Measurements from ENCODE around the gene LPIN1.
"Not testable (repeated sequence)": the region's sequence is repeated elsewhere in the genome, so short reads cannot be mapped to it uniquely, and the experiment has no call there.

The LPIN1 gene

DNA sequence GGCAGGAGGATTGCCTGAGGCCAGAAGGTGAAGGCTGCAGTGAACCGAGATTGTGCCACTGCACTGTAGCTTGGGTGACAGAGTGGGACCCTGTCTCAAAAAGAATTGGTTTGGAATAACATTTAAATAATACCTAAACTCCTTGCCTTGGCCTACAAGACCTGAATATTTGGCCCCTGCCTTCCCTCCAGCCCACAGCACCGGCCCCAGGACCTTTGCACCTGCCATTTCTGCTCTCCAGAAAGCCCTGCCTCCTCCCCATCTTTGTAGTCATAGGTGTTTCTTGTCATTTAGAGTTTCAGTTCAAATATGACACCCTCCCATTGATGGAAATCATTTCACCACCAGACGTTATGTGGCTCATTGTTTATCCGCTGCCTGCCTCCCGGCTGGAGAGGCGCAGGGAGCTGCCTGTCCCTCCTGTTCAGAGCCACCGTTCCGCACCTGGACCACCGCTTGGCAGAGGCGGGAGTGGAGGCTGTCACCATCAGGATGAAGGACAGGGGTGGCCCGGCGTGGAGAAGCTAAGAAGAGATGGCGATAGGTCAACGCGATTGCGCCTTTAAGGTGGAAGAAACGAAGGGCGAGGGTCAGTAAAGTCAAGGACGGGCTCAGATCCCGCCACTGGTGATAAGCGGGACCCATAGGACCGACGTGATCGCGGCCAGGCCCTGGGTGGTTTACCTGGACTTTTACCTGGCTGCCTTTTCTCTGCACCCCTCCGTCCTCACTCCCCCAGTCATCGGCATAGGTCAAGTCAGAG lies 638 bp upstream of the LPIN1 start:
- no peak for DNase-seq

DNA sequence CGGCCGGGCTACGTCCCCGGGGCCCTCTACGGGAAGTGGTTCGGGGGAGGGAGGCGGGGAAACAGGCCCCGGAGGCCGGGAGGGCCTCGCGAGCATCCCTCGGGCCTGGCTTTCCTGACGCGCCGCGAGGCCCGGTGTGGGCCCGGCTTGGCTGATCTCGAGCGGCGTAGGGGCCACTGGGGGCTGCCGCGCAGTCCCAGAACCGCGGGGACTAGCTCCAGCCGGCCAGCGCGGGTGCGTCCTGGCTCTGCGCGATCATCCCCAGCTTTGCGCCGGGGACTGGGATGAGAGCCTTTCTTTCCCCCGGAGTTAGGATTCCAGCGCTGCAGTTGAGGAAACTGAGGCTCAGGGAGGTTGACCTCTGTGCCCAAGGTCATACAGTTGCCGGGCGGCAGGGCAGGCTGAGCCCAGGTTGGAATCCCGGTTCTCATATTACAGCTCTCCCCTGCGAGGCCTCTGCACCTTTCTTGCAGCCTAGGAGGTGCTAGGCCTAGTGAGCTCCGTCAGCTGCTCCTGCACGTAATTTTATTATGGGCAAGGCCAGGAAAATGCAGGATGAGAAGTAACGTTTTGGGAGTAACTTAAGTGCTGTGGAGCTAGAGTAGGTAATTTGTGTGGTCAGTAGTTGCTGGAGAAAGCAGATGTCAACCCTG lies 501 bp downstream of the LPIN1 start:
- peak; percentile 20 for DNase-seq

- DNase-seq, result no peak
Observed at GRCh38 chr2:11748018-11748860, 1.8 kb downstream of the LPIN1 start.

DNA sequence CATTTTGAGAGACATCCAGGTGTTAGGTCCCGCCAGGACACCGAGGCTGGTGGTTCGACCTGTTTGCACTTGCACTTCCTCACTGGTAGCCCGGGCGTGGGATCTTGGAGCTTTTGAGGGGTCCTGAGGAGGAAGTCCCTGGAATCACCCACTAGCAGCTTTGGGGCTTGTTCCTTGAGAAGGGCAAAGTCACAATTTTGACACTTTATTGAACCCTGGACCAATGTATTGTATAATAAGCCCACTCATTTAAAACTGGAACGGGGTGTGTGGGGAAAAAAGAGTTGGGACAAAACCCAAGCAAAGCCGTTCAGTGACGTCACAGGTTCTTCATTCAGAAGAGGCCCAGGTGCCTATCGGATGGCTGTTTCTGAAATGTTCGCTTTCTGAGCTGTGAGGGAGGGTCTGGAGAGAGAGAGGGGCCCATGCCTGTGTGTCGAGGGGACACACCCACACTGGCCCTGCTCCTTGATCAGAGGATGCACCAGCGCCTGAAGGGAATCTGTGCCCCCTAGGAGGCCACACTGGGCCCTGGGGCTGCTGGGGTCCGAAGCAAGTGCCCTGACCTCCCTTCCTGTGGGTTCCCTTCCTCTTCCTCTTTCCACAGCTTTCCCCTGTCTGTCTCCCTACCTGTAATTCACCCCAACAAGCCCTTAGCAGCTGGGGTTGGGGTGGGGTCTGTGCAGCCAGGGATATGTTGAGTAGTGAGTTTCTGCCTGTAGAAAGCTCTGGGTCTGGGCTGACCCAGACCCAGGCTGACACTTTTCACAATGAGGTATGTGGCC lies 2.6 kb downstream of the LPIN1 start:
- DNase-seq, result no peak

GRCh38 chr2:11749646-11750349 lies 3.4 kb downstream of the LPIN1 start:
- DNase-seq, result no peak

DNA sequence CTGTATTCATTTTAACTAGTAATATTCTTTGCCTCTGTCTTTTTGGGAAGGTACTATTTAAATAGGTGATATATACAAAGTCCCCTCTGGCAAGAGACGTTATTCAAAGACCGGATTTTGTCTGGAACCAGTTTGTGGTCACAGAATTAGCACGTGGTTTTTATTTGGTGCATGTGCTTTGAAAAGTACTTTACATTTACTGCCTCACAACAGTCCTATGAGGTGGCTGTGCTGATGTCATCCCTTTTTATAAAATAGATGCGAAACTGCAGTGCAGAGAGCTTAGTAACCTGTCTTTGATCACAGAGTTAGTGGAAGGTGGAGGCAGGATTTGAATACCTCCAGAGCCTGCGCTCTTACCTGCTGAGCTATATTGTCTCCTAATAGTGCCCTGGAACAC lies 4.0 kb downstream of the LPIN1 start:
- DNase-seq, result no peak

GRCh38 chr2:11750917-11751316 lies 4.5 kb downstream of the LPIN1 start:
- no peak for DNase-seq

- no peak for DNase-seq
Observed at GRCh38 chr2:11752906-11753305, 6.5 kb downstream of the LPIN1 start.

GRCh38 chr2:11753452-11753885 lies 7.0 kb downstream of the LPIN1 start:
- peak; percentile 41 for DNase-seq

DNA sequence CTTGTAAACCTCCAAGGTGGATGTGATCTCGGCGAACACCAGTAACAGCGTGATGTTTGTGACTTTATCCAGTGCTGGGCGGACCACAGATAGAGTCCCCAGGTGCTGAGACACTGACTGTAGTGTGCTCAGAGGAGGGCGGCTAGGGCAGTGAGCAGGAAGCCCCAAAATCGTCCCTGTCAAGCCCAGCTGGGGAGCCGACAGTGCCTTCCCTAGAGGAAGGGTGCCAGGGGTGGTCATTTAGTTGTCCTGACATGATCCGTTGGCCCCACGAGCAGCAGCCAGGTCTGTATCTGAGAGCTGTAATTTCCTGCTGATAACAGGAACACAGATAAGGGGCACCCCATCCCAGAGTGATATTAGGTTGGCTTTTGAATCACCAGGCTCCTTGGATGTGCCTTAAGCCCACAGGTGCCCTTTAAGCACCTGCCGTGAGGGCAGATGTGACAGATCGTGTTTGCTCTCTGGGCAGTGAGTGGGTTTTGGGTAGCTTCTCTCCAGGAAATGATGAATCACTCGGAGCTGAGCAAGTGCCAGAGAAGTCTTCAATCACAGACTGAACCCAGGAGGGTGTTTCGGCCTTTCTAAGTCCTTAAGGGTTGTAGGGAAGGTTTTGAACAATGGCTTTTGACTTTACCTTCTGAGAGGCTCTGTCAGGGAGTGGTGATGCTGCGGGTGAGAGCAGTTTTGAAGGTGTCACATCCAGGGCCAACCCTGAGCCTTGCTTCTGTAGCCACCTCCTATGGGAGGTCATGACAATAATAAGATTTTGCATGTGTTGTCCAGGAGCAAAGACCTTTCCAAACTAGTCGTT lies 7.7 kb downstream of the LPIN1 start:
- no peak for DNase-seq

DNA sequence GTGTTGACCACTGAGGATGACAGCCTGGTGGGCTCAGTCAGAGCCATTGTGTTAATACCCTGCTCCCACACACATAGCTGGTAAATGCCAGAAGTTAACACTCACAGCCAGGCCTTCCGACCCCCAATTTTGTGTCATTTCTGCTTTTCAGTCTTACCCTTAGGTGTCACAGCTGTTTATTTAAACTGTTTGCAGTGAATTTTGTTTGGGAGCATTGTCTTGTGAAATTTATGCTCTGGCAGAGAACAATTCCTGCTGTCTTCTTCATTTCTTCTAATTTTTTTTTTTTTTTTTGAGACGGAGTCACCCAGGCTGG lies 8.2 kb downstream of the LPIN1 start:
- no peak for DNase-seq

DNA sequence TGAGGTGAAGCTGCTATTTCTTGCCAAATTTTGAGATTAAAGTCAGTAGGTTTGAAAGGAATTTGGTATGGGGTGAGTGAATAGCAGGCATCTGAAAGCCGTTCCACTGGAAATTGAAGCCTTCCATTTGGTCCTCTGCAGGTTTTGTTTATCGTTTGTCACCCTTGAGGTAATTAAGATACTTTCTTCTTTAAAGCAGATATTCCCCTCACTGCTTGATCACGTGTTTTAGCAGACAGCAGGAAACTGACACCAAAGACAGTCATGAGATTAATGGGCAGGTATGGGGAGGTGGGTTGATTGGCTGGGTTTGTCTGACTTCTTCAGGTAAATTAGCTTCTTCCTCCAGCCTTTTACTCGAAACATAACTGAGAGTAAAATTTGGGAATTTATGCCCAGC lies 10.7 kb downstream of the LPIN1 start:
- DNase-seq, result no peak

DNA sequence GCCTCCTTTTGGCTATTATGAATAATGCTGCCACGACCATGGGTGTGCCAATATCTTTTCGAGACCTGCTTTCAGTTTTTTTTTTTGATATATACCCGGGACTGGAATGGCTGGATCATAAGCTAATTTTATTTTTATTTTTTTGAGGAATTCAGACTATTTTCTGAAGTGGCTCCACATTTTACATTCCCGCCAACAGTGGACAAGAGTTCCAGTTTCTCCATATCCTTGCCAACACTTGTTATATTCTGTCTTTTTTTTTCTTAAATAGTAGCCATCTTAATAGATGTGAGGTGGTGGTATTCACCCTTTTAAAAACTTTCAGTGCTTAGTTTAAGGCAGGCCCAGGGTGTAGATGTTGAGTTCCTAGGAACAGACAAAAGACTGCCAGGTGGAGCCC lies 11.8 kb downstream of the LPIN1 start:
- no peak for DNase-seq

- no peak for DNase-seq
Observed at GRCh38 chr2:11758647-11759046, 12.2 kb downstream of the LPIN1 start.

- DNase-seq, result not testable (repeated sequence)
Observed at GRCh38 chr2:11759182-11759975, 12.9 kb downstream of the LPIN1 start.

DNA sequence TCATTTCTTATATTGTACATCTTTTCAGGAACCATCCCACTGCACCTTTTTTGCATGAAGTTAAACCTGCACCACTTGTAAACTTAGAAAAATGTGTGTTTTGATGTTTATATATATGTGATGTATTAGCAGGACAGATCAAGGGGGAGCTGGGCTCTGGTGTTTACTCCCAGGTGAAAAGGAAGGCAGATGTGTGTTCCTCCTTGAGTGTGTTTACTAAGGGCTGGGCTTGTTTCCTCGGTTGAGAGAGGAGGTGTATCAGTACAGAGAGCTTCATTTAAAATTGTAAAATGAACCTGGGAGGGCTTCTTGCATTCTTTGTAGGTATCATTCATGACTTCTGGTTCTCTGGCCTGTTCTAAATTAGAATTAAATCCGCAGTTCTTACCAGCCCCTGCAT lies 14.8 kb downstream of the LPIN1 start:
- DNase-seq, result no peak

DNA sequence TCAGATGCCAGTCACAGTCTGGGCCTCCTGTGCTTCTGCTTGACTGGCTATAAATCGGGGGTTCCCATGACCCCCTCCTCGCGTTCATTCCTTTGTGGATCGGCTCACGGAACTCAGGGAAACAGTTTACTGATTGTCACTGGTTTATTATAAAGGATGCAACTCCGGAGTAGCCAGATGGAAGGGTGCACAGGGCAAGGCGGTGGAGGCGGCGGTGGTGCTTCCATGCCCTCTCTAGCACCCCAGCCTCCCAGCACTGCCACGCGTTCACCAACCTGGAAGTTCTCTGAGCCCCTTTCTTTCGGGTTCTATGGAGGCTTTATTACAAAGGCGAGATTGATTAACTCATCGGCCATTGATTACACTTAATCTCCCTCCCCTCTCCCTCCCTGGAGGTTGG lies 15.6 kb downstream of the LPIN1 start:
- DNase-seq, result no peak

GRCh38 chr2:11762799-11763461 lies 16.5 kb downstream of the LPIN1 start:
- no peak for DNase-seq

DNA sequence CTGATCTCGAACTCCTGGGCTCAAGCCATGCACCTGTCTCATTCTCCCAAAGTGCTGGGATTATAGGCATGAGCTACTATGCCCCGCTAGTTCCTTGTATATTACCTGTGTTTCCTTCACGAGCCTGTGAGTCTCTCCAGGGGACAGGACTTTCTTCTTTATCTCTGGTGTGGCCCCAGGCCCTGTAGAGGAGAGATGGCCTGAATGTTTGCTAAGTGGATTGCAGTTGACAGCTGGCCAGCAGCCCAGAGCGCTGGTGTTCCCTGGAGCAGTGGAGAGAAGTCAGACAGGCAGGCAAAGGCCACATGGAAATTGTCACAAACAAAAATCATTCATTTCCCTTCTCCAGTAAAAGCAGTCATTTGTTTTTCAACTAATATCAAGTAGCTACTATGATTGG lies 17.9 kb downstream of the LPIN1 start:
- no peak for DNase-seq

DNA sequence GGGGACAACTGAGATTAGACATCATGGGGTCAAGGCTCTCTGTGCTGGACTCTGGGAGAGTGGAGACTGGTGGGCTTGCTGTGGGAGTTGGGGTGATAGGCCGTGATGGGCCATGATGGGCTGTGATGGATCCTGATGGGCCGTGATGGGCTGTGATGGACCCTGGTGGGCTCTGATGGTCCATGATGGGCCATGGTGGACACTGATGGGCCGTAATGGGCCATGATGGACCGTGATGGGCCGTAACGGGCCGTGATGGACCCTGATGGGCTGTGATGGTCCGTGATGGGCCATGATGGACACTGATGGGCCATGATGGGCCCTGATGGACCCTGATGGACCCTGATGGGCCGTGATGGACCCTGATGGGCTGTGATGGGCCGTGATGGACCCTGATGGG lies 18.5 kb downstream of the LPIN1 start:
- no peak for DNase-seq
